DND-41 (cell line): Measurements from ENCODE around the gene NRF1.
"Not testable (repeated sequence)": the region's sequence is repeated elsewhere in the genome, so short reads cannot be mapped to it uniquely, and the experiment has no call there.

Experiments
- CTCF ChIP-seq: IDR thresholded peaks from 2 replicates; pipeline ENCODE4 v1.5.1; 2012; ENCODE audit warnings: borderline replicate concordance, low read length, moderate library complexity, mild to moderate bottlenecking; ENCODE audit not compliant: poor library complexity, severe bottlenecking; ENCODE audit errors: extremely low read depth
- EZH2 ChIP-seq: IDR thresholded peaks from 3 replicates; pipeline ENCODE4 v1.6.1; 2012; ENCODE audit warnings: borderline replicate concordance, low read depth, mild to moderate bottlenecking, moderate library complexity, low read length, inconsistent platforms; ENCODE audit not compliant: severe bottlenecking

GRCh38 chr7:129663240-129663639, 51.7 kb downstream of the NRF1 start:
- not testable (repeated sequence) for TF ChIP-seq EZH2, CTCF
